ENCODE measurements around the gene FHOD3.

GRCh38 chr18:36325846-36326245 is 28.3 kb downstream of the FHOD3 start:
- no peak for TF ChIP-seq EZH2 (IDR thresholded peaks at IDR 0.05; ENCODE audit: borderline replicate concordance, low read depth, low read length)
- TF ChIP-seq NR2C2 (CRISPR knock-in tag; IDR thresholded peaks at IDR 0.05), result no peak
- no peak for TF ChIP-seq NR2C2 (tag; IDR thresholded peaks at IDR 0.05)
- TF ChIP-seq MXI1 (IDR thresholded peaks at IDR 0.05; ENCODE audit: low read depth, low read length), result no peak
- TF ChIP-seq ZBTB49 (CRISPR knock-in tag; IDR thresholded peaks at IDR 0.05; ENCODE audit: borderline replicate concordance), result no peak
- TF ChIP-seq POLR2AphosphoS5 (IDR thresholded peaks at IDR 0.05; ENCODE audit: control insufficient read depth, insufficient read depth, low read depth, low read length), result no peak
- TF ChIP-seq CTCF (IDR thresholded peaks at IDR 0.05 in 2 of 3, conservative IDR thresholded peaks at IDR 0.05 in 1 of 3; ENCODE audit: insufficient read depth in 2 of 3, low read depth in 1 of 3, low read length in 3 of 3), result no peak

All from K562 (cell line).